ENCODE data around the gene APOOL.

The APOOL gene

GRCh38 chrX:85084770-85085393 lies 81.2 kb downstream of the APOOL start:
- DNase-seq: no peak

- DNase-seq: no peak
Observed at GRCh38 chrX:85089321-85089840, 85.7 kb downstream of the APOOL start.

- no peak for DNase-seq
Observed at GRCh38 chrX:85107407-85107806, 103.7 kb downstream of the APOOL start.

GRCh38 chrX:85108165-85108564 lies 104.5 kb downstream of the APOOL start:
- no peak for DNase-seq

- DNase-seq: no peak
Observed at GRCh38 chrX:85109235-85109634, 105.6 kb downstream of the APOOL start.

- DNase-seq: no peak
Observed at GRCh38 chrX:85111347-85111746, 107.7 kb downstream of the APOOL start.

- DNase-seq: no peak
Observed at GRCh38 chrX:85112293-85112692, 108.6 kb downstream of the APOOL start.

- DNase-seq: no peak
Observed at GRCh38 chrX:85113746-85114145, 110.1 kb downstream of the APOOL start.

GRCh38 chrX:85114171-85114570 lies 110.5 kb downstream of the APOOL start:
- DNase-seq: no peak

- no peak for DNase-seq
Observed at GRCh38 chrX:85114776-85115175, 111.1 kb downstream of the APOOL start.

- DNase-seq: no peak
Observed at GRCh38 chrX:85115252-85115651, 111.6 kb downstream of the APOOL start.

- DNase-seq: no peak
Observed at GRCh38 chrX:85136409-85136808, 132.7 kb downstream of the APOOL start.

- DNase-seq: no peak
Observed at GRCh38 chrX:85139422-85139821, 135.7 kb downstream of the APOOL start.

- no peak for DNase-seq
Observed at GRCh38 chrX:85140964-85141363, 137.3 kb downstream of the APOOL start.
